Calu3 (cell line): ENCODE data around the gene UNC13C. TPM values are rescaled to one million over a fixed set of nuclear protein-coding genes. Genes with fewer than 3 reads are reported as not detected.

Source experiments
- BruUV-seq: library from RNA; stranded (reverse); fragments of 400-500 nt; replicated peaks from 2 replicates; lab custom pipeline; 2021; lab: Mats Ljungman, UMichigan
- CTCF ChIA-PET: fragments of 300-600 bp; sonication (Branson Sonifier 250); formaldehyde crosslinking; loops from one replicate; lab custom pipeline; 2022; ENCODE audit warnings: antibody characterized with exemption; lab: Charles Lee
- DNase-seq: peaks from one replicate; pipeline ENCODE4 v3.0.0; 2022
- H3K27ac Mint-ChIP-seq: one replicate; pipeline ENCODE4 v1.8.0; 2022; ENCODE audit warnings: mixed read lengths; ENCODE audit not compliant: unreplicated experiment
- H3K27me3 Mint-ChIP-seq: one replicate; pipeline ENCODE4 v1.8.0; 2022; ENCODE audit warnings: mixed read lengths; ENCODE audit not compliant: unreplicated experiment
- H3K36me3 Mint-ChIP-seq: one replicate; pipeline ENCODE4 v1.8.0; 2022; ENCODE audit warnings: mild to moderate bottlenecking, moderate library complexity, mixed read lengths; ENCODE audit not compliant: insufficient read depth, unreplicated experiment
- H3K4me1 Mint-ChIP-seq: one replicate; pipeline ENCODE4 v1.8.0; 2022; ENCODE audit warnings: mild to moderate bottlenecking, low read depth, mixed read lengths; ENCODE audit not compliant: unreplicated experiment
- H3K4me3 Mint-ChIP-seq: one replicate; pipeline ENCODE4 v1.8.0; 2022; ENCODE audit warnings: mild to moderate bottlenecking, low read depth, moderate library complexity, mixed read lengths; ENCODE audit not compliant: unreplicated experiment
- H3K9me3 Mint-ChIP-seq: one replicate; pipeline ENCODE4 v1.8.0; 2022; ENCODE audit warnings: low read depth, mixed read lengths; ENCODE audit not compliant: unreplicated experiment
- CTCF ChIP-seq: fragments of 200-600 bp; IDR thresholded peaks from one replicate; pipeline ENCODE4 v1.8.0; 2022; ENCODE audit warnings: antibody characterized with exemption; ENCODE audit not compliant: unreplicated experiment
- intact Hi-C: fragments of 100-400 bp; cut with micrococcal nuclease; formaldehyde crosslinking; loops from one replicate; pipeline ENCODE4 v1.10.0; 2022; ENCODE audit not compliant: unreplicated experiment
- total RNA-seq: library from RNA; stranded (reverse); gene quantifications from 2 replicates; pipeline ENCODE4 v1.2.3, GENCODE V29; 2022

Gene UNC13C
- total RNA-seq, 1 experiment from 2014 or later, result 0.38 TPM

DNA sequence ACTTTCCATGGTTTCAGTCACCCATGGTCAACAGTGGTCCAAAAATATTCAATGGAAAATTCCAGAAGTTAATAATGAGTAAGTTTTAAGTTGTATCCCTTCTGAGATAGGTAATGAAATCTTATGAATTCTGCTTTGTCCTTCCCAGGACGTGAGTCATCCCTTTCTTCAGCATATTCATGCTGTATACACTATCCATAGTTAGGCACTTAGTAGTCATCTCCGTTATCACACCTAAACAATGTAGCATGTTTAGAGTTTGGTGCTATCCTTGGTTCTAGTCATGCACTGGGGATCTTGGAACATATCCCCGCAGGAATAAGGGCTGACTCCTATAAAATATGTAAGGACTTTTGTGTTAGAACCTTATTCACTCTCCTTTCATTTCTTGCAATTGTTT lies 153.2 kb downstream of the UNC13C start:
- Mint-ChIP-seq H3K4me3 (no peak overlapping the region), H3K36me3 (no peaks in the 10 kb centered on the region), H3K27ac (no peak overlapping the region), H3K27me3 (no peaks in the 10 kb centered on the region), H3K4me1 (peaks cover 14% of the 10 kb centered on the region), H3K9me3 (peaks cover 2% of the 10 kb centered on the region)
- BruUV-seq, result no TSS peak
- no peak for TF ChIP-seq CTCF
- no peak for DNase-seq
- intact Hi-C loops, result no loop called here
- CTCF ChIA-PET, result no interaction called here

- intact Hi-C loops, result no loop called here
- no peak for TF ChIP-seq CTCF
- no peak overlapping the region for H3K4me3 Mint-ChIP-seq
- H3K9me3 Mint-ChIP-seq, result peaks cover 2% of the 10 kb centered on the region
- H3K36me3 Mint-ChIP-seq, result no peaks in the 10 kb centered on the region
- CTCF ChIA-PET, result no interaction called here
- DNase-seq, result no peak
- H3K27ac Mint-ChIP-seq, result no peak overlapping the region
- no peaks in the 10 kb centered on the region for H3K4me1 Mint-ChIP-seq
- no peaks in the 10 kb centered on the region for H3K27me3 Mint-ChIP-seq
- no TSS peak for BruUV-seq
Observed at GRCh38 chr15:54149115-54149531, 170.9 kb downstream of the UNC13C start.

DNA sequence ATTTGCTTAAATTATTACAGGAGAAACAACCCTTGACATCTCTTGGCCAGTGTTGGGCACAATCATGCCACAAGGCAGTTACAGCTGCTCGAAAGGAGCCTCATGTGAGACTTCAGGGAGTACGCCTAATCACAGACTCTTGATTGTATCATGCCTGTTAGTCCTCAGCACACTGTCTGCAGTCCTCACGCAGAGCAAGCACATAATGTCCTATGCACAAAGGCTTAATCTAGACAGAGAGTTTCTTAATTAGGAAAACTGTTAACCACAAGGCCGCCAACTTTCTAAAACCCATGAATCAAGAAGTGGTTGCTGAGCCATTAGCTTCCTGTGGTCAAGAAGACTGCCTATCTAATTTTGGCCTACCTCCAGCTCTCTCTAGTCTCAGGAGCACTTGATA lies 172.0 kb downstream of the UNC13C start:
- Mint-ChIP-seq H3K27me3 (no peaks in the 10 kb centered on the region), H3K9me3 (peaks cover 2% of the 10 kb centered on the region), H3K4me1 (no peaks in the 10 kb centered on the region), H3K27ac (no peak overlapping the region), H3K4me3 (no peak overlapping the region), H3K36me3 (no peaks in the 10 kb centered on the region)
- TF ChIP-seq CTCF, result no peak
- DNase-seq, result no peak
- BruUV-seq, result no TSS peak
- intact Hi-C loops, result no loop called here
- CTCF ChIA-PET, result no interaction called here

DNA sequence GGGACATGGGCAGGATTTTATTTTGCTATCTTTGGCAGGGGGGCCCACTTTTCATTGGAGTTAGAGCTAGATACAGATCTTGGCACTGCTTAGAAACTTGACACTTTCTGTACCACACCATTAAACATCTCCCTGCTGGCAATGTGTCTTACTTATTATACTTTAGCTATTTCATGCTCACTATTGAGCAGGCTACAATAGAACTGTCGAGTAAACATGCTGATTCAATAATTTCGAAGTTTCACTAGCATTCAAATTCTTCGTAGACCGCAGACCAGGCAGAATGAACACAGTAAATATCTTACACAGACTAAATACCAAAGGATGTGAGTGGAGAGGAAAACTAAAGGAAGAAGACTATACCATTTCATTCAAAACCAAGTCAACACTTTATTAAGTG lies 180.8 kb downstream of the UNC13C start:
- CTCF ChIA-PET, result no interaction called here
- intact Hi-C loops, result no loop called here
- Mint-ChIP-seq H3K27me3 (no peaks in the 10 kb centered on the region), H3K27ac (no peak overlapping the region), H3K4me3 (no peak overlapping the region), H3K4me1 (no peaks in the 10 kb centered on the region), H3K9me3 (peaks cover 16% of the 10 kb centered on the region), H3K36me3 (no peaks in the 10 kb centered on the region)
- no peak for TF ChIP-seq CTCF
- no peak for DNase-seq
- BruUV-seq, result no TSS peak
